NK-92 treated with Interleukin-12 subunit alpha and Interleukin-12 subunit beta, amount 100 ng/mL, for 24 hours (cell line): Measurements from ENCODE around the gene WNT3A.

Experiments used
- DNase-seq: peaks from one replicate; lab custom pipeline; 2025; lab: John Stamatoyannopoulos, UW

WNT3A gene

DNA sequence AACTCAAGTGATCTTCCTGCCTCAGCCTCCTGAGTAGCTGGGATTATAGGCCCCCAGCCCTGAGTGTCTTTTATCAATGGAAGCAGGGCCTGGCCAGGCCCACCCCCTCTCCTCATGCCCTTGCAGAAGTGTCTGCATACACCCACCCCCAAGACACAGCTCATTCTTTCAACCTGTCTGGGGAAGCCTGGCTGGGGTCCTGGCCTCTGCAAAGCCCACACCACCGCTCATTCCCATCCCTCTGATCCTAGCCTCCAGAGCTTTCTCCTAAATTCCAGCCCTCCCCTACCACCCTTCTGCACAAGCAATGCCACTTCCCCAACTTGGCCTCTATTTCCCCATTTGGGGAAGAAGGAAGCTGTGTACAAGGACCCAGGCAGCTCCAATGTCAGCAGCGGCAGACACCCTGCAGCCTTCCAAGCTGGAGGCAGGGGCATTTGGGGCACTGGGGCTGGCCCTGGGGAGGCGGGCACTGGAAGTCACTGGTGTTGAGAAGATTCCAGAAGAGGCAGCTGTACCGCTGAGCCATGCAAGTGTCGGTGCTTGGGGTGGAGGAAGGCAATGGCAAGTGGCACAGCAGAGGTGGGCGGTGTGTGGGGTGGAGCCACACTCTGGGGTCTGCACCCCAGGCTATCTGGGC lies 42.0 kb downstream of the WNT3A start:
- no peak for DNase-seq

DNA sequence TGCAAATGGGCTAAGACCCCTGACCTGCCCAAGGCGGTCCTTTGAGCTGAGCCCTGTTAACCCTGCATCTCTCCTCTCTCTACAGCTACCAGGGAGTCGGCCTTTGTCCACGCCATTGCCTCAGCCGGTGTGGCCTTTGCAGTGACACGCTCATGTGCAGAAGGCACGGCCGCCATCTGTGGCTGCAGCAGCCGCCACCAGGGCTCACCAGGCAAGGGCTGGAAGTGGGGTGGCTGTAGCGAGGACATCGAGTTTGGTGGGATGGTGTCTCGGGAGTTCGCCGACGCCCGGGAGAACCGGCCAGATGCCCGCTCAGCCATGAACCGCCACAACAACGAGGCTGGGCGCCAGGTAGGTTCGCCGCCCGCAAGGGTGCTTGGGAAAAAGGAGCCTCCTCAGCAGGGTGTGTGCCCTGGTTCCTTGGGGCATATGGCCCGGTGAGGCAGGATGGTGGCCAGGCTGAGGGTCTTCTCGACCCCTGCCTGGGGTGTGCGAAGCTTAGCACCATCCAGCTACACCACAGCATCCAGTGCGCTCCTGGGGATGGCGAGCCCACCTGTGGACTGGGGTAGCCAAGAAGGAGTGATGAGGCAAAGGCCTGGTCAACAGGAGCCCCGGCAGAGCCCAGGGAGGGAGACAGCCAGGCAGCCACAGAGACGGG lies 43.9 kb downstream of the WNT3A start:
- DNase-seq: no peak

DNA sequence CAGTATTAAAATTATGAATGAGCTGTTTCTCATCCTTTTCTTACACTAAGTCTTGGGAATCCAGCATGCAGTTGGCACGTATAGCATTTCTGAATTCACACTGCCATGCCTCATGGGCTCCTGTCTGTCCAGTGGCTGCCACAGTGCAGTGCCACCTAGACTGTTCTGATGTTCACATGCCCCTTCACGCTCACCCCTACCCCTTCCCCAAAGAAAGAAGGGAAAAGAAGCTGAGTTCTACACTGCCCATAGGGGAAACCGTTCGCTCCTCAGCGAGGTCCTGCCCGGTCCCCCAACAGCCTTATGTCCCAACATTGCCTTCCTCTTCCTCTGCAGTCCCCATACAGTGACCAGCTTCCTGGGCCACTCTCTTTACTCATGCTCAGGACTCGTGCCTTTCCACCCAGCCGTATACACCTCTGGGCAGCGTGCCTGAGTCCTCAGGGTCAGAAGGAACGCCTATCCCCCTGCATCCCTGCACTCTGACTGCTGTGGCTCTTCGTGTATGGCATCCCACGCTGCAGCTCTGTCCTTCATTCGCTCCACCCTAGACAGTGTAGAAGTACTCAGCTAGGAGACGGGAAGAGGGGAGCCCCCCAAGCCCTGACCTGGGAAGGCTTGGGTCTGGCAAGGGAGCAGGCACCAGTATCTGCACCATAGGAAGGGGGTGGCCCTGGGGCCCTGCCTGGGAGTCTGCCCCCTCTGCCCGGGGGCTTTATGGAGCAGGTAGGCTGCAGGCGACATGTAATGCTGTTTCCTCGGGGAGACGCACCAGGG lies 51.6 kb downstream of the WNT3A start:
- DNase-seq: no peak

DNA sequence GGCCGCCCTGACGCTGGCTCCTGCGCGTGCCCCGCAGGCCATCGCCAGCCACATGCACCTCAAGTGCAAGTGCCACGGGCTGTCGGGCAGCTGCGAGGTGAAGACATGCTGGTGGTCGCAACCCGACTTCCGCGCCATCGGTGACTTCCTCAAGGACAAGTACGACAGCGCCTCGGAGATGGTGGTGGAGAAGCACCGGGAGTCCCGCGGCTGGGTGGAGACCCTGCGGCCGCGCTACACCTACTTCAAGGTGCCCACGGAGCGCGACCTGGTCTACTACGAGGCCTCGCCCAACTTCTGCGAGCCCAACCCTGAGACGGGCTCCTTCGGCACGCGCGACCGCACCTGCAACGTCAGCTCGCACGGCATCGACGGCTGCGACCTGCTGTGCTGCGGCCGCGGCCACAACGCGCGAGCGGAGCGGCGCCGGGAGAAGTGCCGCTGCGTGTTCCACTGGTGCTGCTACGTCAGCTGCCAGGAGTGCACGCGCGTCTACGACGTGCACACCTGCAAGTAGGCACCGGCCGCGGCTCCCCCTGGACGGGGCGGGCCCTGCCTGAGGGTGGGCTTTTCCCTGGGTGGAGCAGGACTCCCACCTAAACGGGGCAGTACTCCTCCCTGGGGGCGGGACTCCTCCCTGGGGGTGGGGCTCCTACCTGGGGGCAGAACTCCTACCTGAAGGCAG lies 52.3 kb downstream of the WNT3A start:
- no peak for DNase-seq

DNA sequence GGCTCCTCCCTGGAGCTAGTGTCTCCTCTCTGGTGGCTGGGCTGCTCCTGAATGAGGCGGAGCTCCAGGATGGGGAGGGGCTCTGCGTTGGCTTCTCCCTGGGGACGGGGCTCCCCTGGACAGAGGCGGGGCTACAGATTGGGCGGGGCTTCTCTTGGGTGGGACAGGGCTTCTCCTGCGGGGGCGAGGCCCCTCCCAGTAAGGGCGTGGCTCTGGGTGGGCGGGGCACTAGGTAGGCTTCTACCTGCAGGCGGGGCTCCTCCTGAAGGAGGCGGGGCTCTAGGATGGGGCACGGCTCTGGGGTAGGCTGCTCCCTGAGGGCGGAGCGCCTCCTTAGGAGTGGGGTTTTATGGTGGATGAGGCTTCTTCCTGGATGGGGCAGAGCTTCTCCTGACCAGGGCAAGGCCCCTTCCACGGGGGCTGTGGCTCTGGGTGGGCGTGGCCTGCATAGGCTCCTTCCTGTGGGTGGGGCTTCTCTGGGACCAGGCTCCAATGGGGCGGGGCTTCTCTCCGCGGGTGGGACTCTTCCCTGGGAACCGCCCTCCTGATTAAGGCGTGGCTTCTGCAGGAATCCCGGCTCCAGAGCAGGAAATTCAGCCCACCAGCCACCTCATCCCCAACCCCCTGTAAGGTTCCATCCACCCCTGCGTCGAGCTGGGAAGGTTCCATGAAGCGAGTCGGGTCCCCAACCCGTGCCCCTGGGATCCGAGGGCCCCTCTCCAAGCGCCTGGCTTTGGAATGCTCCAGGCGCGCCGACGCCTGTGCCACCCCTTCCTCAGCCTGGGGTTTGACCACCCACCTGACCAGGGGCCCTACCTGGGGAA lies 53.0 kb downstream of the WNT3A start:
- DNase-seq: no peak

DNA sequence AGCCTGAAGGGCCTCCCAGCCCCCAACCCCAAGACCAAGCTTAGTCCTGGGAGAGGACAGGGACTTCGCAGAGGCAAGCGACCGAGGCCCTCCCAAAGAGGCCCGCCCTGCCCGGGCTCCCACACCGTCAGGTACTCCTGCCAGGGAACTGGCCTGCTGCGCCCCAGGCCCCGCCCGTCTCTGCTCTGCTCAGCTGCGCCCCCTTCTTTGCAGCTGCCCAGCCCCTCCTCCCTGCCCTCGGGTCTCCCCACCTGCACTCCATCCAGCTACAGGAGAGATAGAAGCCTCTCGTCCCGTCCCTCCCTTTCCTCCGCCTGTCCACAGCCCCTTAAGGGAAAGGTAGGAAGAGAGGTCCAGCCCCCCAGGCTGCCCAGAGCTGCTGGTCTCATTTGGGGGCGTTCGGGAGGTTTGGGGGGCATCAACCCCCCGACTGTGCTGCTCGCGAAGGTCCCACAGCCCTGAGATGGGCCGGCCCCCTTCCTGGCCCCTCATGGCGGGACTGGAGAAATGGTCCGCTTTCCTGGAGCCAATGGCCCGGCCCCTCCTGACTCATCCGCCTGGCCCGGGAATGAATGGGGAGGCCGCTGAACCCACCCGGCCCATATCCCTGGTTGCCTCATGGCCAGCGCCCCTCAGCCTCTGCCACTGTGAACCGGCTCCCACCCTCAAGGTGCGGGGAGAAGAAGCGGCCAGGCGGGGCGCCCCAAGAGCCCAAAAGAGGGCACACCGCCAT lies 53.8 kb downstream of the WNT3A start:
- DNase-seq: no peak

DNA sequence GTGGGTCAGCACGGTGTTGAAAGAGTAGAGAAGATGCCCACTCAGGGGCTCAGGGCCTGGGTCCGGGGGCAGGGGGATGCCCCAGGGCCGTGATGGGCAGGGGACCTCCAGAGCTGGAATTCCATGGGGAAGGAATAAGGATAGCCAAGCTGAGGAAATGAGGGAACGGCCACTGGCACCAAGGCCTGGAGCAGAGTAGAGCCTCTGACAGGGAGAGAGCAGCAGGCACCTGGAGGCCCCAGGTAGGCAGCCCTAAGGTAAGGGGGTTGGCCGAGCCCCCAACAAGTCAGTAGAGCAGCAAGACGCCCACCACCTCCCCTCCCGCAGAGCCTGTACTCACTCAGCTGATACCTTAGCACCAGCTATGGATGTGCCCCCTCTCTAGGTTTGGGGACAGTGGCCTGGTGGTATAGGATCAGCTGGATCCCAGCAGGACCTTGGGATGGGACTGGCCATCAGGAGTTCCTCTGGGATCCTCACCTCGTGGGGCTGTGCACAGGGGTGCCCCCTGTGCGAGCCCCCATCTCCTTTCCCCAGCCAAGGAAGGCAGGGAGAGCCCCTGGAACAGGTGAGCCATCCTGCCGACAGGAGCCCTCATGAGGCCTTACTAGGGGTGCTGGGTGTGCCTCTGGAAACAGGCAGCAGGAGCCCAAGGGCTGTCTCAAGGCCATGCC lies 54.8 kb downstream of the WNT3A start:
- DNase-seq: no peak

DNA sequence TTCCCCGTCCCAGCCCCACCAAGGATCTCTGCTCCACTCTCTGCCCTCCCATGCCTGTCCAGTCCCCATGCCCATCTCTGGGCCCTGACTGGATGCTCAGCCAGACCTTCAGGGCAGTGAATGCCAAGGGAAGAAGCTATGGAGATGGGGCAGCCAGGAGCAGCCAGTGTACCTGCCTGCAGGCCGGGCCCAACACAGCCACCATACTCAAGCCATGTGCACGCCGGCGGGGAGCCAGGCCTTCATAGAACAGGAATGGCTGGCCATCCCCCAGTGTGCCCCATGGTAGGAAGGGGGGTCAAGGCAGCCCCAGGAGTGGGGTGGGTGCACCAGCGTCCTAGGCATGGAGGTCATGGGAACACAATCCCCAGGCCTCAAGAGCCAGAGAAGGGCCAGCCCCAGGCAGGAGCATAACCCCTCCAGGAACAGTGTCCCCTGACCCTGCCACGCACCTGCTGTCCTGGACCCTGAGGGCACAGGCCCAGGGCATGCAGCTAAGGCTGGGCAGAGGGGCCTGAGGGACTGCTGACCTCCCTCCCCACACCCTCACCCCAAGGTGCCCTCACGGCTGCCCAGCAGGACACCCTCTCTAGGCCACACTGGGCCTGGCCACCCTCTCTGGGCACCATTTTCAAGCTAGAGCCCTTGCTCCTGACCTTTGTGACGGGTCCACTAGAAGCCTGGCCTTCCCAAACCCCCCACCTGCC lies 55.4 kb downstream of the WNT3A start:
- DNase-seq: no peak

DNA sequence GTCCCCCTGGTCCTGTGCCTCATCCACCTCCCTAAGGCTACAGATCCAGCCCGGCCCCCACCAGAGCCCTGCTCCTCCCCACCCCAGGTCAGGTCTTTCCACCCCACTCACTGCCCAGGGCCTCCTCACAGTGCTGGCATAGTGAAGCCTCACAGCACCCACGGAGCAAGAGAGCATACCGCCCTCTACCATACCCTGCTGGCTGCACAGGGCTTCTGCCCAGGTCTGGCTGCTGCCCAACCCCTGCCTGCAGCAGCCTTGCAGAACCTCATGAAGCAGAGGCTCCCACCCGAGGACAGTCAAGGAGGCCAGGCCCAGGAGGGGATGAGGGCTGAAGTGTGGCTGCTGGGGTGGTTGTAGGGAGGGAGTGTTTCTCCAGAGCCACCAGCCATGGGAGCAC lies 56.0 kb downstream of the WNT3A start:
- DNase-seq: no peak

DNA sequence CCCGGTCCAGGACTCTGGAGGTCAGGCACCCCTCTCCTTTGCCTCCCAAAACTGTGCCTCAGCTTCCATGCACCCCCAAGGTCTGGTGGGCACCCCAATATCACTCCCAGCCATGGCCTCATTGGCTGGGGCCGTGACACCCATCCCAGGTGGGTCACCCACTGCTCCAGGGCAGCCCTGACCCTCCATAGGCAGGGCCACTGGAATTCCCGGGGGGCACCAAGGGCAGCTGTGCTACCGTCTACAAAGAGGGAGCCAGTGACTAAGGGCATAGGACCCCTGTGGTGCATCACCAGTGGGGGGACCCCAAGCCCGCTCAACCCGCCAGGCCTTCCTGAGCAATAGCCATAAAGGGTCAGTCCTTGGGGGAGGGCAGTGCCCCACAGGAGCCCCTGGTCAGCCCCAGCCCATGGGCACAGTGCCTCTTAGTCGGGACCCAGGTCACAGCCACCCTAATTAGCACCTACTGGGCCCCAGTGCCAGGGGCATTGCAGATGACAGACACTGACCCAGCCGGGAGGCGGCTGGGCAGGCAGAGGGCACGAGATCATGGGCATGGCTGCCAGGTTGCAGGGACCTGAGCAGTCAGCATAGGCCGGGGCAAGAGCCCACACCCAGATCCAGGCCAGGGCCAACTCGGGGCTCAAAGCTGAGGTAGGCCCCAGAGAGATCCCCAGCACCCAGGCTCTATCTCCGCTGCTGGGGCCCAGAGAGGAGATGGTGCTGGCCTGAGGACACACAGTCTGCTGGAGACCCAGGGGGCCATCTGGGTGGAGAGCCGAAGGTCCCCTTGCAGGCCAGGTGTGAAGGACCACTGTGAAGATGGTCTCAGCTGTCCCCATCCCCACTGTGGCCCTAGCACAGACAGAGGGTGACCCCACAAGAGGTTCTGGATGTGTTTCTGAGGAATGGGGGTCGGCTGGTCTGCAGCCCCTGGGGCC lies 56.7 kb downstream of the WNT3A start:
- DNase-seq: no peak

DNA sequence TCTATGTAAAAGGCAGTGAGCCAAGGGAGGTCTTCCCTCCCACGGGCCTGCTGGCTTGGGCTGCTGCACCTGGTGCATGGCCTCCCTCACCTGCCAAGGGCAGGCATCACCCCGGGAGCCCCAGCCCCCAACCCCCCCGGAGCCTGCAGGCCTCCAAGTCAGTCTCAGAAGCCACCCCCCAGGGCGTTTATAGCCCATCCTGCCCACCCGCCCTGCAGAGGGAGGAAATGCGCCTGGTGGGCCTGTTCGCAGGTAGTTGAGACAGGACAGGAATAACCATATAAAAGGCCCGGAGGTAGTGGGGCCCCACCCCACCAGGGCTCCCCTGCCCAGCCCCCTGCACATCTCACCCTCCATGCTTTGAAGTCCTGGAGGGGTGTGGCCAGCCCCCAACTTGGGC lies 57.5 kb downstream of the WNT3A start:
- DNase-seq: no peak

DNA sequence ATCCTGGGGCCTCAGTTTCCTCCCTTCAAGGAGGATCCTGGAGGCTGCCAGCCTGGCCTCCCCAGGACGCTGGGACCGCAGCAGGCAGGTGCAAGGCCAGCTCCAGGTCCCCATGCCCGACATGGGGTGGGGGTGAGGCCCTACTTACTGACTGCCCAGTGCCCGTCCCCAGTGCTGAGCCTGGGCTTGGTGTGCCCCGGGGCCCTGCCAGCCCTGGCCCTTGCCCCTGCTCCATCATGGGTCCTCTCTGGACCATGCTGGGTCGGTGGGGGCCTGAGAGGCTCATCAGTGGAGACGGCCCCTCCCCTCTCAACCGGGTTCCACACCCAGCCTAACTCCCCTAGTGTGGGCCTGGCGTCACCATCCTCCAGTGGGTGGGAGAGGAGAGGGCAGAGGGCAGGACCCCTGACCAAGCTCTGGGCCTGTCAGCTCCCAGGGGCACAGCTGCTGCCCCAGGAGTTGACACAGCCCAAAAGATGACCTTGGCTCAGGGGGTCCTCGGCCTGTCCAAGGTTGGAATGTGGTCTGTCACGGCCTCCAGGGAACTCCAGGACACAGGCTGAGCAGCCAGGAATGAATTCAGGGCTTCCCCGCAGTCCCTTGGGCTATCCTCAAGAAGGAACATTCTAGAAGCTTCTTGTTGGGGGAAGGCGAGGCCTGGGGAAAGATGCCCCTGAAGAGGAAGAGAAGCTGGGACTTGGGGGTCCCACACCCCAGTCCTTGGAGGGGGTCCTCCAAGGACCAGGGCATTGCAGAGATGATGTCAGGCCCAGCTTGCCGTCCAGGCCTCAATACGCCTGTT lies 58.1 kb downstream of the WNT3A start:
- DNase-seq: no peak

DNA sequence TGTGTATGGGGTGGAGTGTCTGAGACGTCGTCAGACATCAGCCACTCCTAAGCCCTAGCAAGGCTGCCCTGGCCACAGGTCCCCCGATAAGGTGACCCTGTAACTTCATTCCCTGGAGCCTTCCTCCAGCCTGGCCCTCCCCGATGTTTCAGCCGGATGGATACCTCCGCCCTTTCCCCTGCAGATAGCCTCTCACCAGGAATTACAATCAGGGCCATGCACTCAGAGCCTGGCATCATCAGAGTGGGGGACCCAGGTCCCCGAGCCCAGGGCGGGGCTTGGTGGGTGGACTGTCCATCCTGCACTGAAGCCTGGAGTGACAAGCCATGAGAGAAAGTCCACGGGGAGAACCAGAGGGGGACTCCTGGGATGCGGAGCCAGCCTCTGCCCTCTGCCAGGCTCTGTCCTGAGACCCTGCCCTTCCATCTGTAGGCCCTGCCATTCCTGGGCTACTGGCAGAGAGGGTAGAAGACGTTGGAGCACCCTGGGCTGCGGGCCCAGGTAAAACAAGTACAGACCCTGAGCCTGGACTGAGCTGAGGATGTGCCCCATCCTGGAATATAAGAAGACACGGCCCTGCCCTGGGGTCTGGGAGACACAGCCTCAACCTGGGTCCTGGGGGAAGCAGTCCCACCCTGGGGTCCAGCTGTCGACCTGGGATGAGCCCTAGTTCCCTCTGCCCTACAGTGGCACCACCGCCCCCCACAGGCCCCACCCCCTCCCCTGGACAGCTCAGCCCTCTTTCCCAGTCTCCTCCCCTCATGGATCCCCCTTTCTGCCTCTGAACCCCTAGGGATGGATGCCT lies 58.9 kb downstream of the WNT3A start:
- DNase-seq: no peak

DNA sequence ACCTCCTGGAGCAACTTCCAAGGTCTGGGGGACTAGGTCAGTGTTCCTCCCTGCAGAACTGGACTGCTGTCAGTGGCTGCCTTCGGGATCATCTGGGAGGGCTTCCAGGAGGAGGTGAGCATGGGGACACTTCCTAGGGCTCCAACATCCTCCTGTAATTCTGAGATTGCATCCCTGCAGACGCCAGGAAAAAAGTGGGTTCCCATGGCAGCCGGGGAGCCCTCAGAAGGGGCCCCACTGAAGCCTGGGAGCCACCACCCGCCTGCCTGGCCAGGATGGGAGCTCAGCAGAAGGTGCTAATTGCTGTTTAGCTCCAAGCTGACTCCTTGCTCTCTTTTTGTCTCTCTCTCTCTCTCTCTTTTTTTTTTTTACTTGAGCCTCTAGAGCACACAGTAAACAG lies 59.6 kb downstream of the WNT3A start:
- DNase-seq: no peak

DNA sequence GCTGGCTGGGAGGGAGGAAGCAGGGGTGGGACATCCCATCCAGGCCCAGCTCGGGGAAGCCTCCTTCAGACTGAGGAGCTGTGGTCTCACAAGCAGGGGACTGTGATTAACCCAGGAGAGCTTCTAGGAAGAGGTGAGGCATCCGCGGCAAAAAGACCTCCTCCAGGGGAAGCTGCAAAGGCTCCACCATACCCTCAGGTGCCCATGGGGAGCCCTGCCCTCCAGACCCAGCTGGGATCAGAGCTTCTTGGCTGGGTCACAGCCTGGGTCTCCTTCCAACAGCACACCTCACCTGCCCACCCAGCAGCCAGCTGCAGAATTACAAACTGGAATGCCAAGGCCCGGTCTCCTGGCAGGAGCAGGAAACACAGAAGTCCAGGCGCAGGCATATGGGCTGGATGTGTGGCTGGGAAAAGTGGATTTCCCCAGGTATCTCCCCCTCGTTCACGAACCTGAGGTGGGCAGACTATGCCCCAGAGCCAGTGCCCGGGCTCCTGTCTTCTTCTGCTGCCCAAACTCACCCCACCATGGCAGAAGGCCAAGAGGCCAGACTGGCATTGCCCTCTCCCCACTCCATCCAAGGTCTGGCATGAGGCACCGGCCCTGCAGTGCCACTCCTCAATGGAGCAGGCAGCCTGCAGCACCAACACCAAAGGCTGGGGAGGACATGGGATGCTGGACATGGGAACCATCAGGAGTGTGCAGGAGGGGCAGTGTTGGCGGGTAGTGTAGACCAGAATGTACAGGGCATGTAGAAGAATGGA lies 60.3 kb downstream of the WNT3A start:
- DNase-seq: no peak

DNA sequence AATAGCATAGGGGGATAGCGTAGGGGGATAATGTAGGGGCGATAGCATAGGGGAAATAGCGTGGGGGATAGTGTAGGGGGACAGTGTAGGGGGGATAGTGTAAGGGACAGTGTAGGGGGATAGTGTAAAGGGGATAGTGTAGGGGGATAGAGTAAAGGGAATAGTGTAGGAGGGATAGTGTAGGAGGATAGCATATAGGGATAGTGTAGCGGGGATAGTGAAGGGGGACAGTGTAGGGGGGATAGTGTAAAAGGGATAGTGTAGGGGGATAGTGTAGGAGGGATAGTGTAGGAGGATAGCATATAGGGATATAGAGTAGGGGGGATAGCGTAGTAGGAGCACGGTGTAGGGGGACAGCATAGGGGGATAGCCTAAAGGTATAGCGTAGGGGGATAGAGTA lies 61.6 kb downstream of the WNT3A start:
- DNase-seq: no peak
